HCT116 (cell line): Measurements from ENCODE around the gene VPS35.

Source experiments
- CTCF ChIP-seq, 3 experiments: fragments of 200-600 bp in 1 of 3; sonication (generic) in 1 of 3; IDR thresholded peaks in 2 of 3; conservative IDR thresholded peaks in 1 of 3; 2 replicates each; pipeline ENCODE4 v1.5.1; 2012 to 2017; ENCODE audit warnings: low read depth in 2 of 3, low read length in 2 of 3, antibody characterized with exemption in 1 of 3, borderline replicate concordance in 1 of 3, control low read depth in 1 of 3, mild to moderate bottlenecking in 1 of 3, mixed read lengths in 1 of 3, mixed run types in 1 of 3, moderate library complexity in 1 of 3; ENCODE audit not compliant: insufficient read depth in 1 of 3
- EZH2 ChIP-seq: fragments of 200-600 bp; sonication (generic); IDR thresholded peaks from 2 replicates; pipeline ENCODE4 v1.6.1; 2017; ENCODE audit warnings: antibody characterized with exemption, mixed run types
- YY1 ChIP-seq: IDR thresholded peaks from 2 replicates; pipeline ENCODE4 v1.6.1; 2011; ENCODE audit warnings: low read length, low read depth, moderate library complexity, mild to moderate bottlenecking; ENCODE audit not compliant: insufficient replicate concordance; ENCODE audit errors: extremely low read depth

- no peak for TF ChIP-seq CTCF (IDR thresholded peaks at IDR 0.05 in 2 of 3, conservative IDR thresholded peaks at IDR 0.05 in 1 of 3; ENCODE audit: borderline replicate concordance in 1 of 3, insufficient read depth in 1 of 3, low read depth in 2 of 3, low read length in 2 of 3)
- no peak for TF ChIP-seq EZH2
- no peak for TF ChIP-seq YY1
Measured at GRCh38 chr16:46737621-46738214, 48.7 kb upstream of the VPS35 start.
